HG03521 (cell line): Measurements from ENCODE around the gene OR9Q2.
"Not testable (repeated sequence)": the region's sequence is repeated elsewhere in the genome, so short reads cannot be mapped to it uniquely, and the experiment has no call there.

Experiments
- ATAC-seq: cut with Tn5 transposase; IDR thresholded peaks from one replicate; pipeline ENCODE4 v1.9.1; 2021; ENCODE audit warnings: mild to moderate bottlenecking, moderate library complexity; ENCODE audit not compliant: unreplicated experiment

OR9Q2 gene

GRCh38 chr11:58188770-58189169 is at the start of gene OR9Q2:
OR9Q2 (plus strand) TSS chr11:58189070; CDS start chr11:58190491, 1,421 bp downstream.
- no peak for ATAC-seq

GRCh38 chr11:58142761-58143160 is 46.1 kb upstream of the OR9Q2 start:
- no peak for ATAC-seq

- no peak for ATAC-seq
Measured at GRCh38 chr11:58152781-58153180, 36.1 kb upstream of the OR9Q2 start.

- ATAC-seq: no peak
Measured at GRCh38 chr11:58164389-58164788, 24.5 kb upstream of the OR9Q2 start.

GRCh38 chr11:58164990-58165389 is 23.9 kb upstream of the OR9Q2 start:
- ATAC-seq: no peak

GRCh38 chr11:58165504-58166106 is 23.3 kb upstream of the OR9Q2 start:
- ATAC-seq: no peak

- no peak for ATAC-seq
Measured at GRCh38 chr11:58177409-58178054, 11.3 kb upstream of the OR9Q2 start.

- ATAC-seq: no peak
Measured at GRCh38 chr11:58178444-58178843, 10.4 kb upstream of the OR9Q2 start.

GRCh38 chr11:58179648-58180047 is 9.2 kb upstream of the OR9Q2 start:
- no peak for ATAC-seq

GRCh38 chr11:58186938-58187337 is 1.9 kb upstream of the OR9Q2 start:
- no peak for ATAC-seq

- no peak for ATAC-seq
Measured at GRCh38 chr11:58192229-58192628, 3.4 kb downstream of the OR9Q2 start.

GRCh38 chr11:58193391-58193790 is 4.5 kb downstream of the OR9Q2 start:
- ATAC-seq: no peak

- no peak for ATAC-seq
Measured at GRCh38 chr11:58195939-58196338, 7.1 kb downstream of the OR9Q2 start.

GRCh38 chr11:58199271-58199670 is 10.4 kb downstream of the OR9Q2 start:
- no peak for ATAC-seq

GRCh38 chr11:58204042-58204441 is 15.2 kb downstream of the OR9Q2 start, which contains the start of gene OR1S2:
OR1S2 (minus strand) TSS chr11:58204142; CDS start chr11:58204142, 0 bp downstream.
- no peak for ATAC-seq

GRCh38 chr11:58212420-58212819 is 23.6 kb downstream of the OR9Q2 start, which contains the start of gene OR1S1:
OR1S1 (plus strand) TSS chr11:58212720.
- ATAC-seq: not testable (repeated sequence)

GRCh38 chr11:58216476-58216875 is 27.6 kb downstream of the OR9Q2 start:
- no peak for ATAC-seq

- ATAC-seq: no peak
Measured at GRCh38 chr11:58222721-58223120, 33.9 kb downstream of the OR9Q2 start.

GRCh38 chr11:58227956-58228615 is 39.2 kb downstream of the OR9Q2 start:
- ATAC-seq: no peak
